Neural progenitor cell (in vitro differentiated cells): ENCODE data around the gene FAF1. TPM values are rescaled to one million over a fixed set of nuclear protein-coding genes. Genes with fewer than 3 reads are reported as not detected.

Source experiments
- DNase-seq: peaks from one replicate; pipeline ENCODE4 v3.0.0-alpha.2; 2016; ENCODE audit warnings: low spot score
- H2AFZ ChIP-seq: fragments of 200-600 bp; sonication (generic); replicated peaks from 2 replicates; pipeline ENCODE4 v1.6.1; 2016; ENCODE audit warnings: antibody characterized with exemption
- H3F3A ChIP-seq: fragments of 200-600 bp; sonication (generic); 2 replicates; pipeline ENCODE4 v1.6.1; 2016; ENCODE audit warnings: antibody characterized with exemption, low read depth
- H3K27ac ChIP-seq: fragments of 200-600 bp; sonication (generic); 2 replicates; pipeline ENCODE4 v1.5.1; 2016; ENCODE audit warnings: mild to moderate bottlenecking
- H3K27me3 ChIP-seq: fragments of 200-600 bp; sonication (generic); 2 replicates; pipeline ENCODE4 v1.6.1; 2016; ENCODE audit warnings: mild to moderate bottlenecking, moderate library complexity
- H3K36me3 ChIP-seq: fragments of 200-600 bp; sonication (generic); 2 replicates; pipeline ENCODE4 v1.5.1; 2016
- H3K4me1 ChIP-seq: fragments of 200-600 bp; sonication (generic); 2 replicates; pipeline ENCODE4 v1.6.1; 2016; ENCODE audit warnings: mixed run types
- H3K4me2 ChIP-seq: fragments of 200-600 bp; sonication (generic); 2 replicates; pipeline ENCODE4 v1.6.1; 2016
- H3K4me3 ChIP-seq: fragments of 200-600 bp; sonication (generic); 2 replicates; pipeline ENCODE4 v1.5.1; 2016
- H3K79me2 ChIP-seq: fragments of 200-600 bp; sonication (generic); 2 replicates; pipeline ENCODE4 v1.6.1; 2016; ENCODE audit warnings: low read depth
- H3K9ac ChIP-seq: fragments of 200-600 bp; sonication (generic); 2 replicates; pipeline ENCODE4 v1.6.1; 2016
- H3K9me3 ChIP-seq: fragments of 200-600 bp; sonication (generic); 2 replicates; pipeline ENCODE4 v1.5.1; 2016; ENCODE audit warnings: low read depth
- H4K20me1 ChIP-seq: fragments of 200-600 bp; sonication (generic); 2 replicates; pipeline ENCODE4 v1.6.1; 2016; ENCODE audit warnings: low read depth
- H3K27ac Mint-ChIP-seq: 3 replicates; pipeline ENCODE4 v1.8.0; 2021; ENCODE audit warnings: mixed read lengths
- H3K27me3 Mint-ChIP-seq: 2 replicates; pipeline ENCODE4 v1.8.0; 2022; ENCODE audit warnings: low read depth, mild to moderate bottlenecking, inconsistent platforms, moderate library complexity, mixed read lengths; ENCODE audit not compliant: insufficient read depth
- H3K36me3 Mint-ChIP-seq: 3 replicates; pipeline ENCODE4 v1.8.0; 2021; ENCODE audit warnings: mixed read lengths
- H3K4me1 Mint-ChIP-seq: 3 replicates; pipeline ENCODE4 v1.8.0; 2021; ENCODE audit warnings: mixed read lengths
- H3K4me3 Mint-ChIP-seq: 3 replicates; pipeline ENCODE4 v1.8.0; 2021; ENCODE audit warnings: mild to moderate bottlenecking, moderate library complexity, mixed read lengths
- H3K9me3 Mint-ChIP-seq: 3 replicates; pipeline ENCODE4 v1.8.0; 2020; ENCODE audit warnings: mixed read lengths
- CTCF ChIP-seq: fragments of 200-600 bp; sonication (generic); IDR thresholded peaks from 2 replicates; pipeline ENCODE4 v1.5.1; 2017; ENCODE audit warnings: antibody characterized with exemption, mild to moderate bottlenecking
- EZH2 ChIP-seq: fragments of 200-600 bp; sonication (generic); IDR thresholded peaks from 2 replicates; pipeline ENCODE4 v1.6.1; 2017; ENCODE audit warnings: antibody characterized with exemption, mild to moderate bottlenecking, moderate library complexity
- EZH2phosphoT487 ChIP-seq: fragments of 200-600 bp; sonication (generic); IDR thresholded peaks from 2 replicates; pipeline ENCODE4 v1.6.1; 2017; ENCODE audit warnings: antibody characterized with exemption
- total RNA-seq: library from RNA; depleted of rRNA; stranded (reverse); fragments of >200 nt; gene quantifications from 2 replicates; pipeline ENCODE4 v1.2.3, GENCODE V29; 2015; ENCODE audit warnings: low replicate concordance

The FAF1 gene
- total RNA-seq, 1 donor from 2014 or later, result 103 TPM

GRCh38 chr1:50424045-50424883, 535.8 kb downstream of the FAF1 start:
- H3K27ac ChIP-seq, result no peak overlapping the region
- Mint-ChIP-seq H3K36me3 (peaks cover 2% of the 10 kb centered on the region), H3K27ac (no peak overlapping the region), H3K9me3 (peaks cover 2% of the 10 kb centered on the region), H3K4me3 (peak overlapping the region; percentile 89), H3K27me3 (peaks cover 92% of the 10 kb centered on the region), H3K4me1 (peaks cover 43% of the 10 kb centered on the region)
- peak; percentile 29 for DNase-seq
- peaks cover 30% of the 10 kb centered on the region for H3K4me1 ChIP-seq
- peak overlapping the region; percentile 49 for H3K4me3 ChIP-seq
- no peak overlapping the region for H2AFZ ChIP-seq
- no peak for TF ChIP-seq EZH2
- TF ChIP-seq CTCF, result no peak
- peaks cover 100% of the 10 kb centered on the region for H3K27me3 ChIP-seq
- no peaks in the 10 kb centered on the region for H3K79me2 ChIP-seq
- no peaks in the 10 kb centered on the region for H3K36me3 ChIP-seq
- peaks cover 46% of the 10 kb centered on the region for H3F3A ChIP-seq
- H4K20me1 ChIP-seq, result peaks cover 91% of the 10 kb centered on the region
- H3K9ac ChIP-seq, result no peak overlapping the region
- no peaks in the 10 kb centered on the region for H3K9me3 ChIP-seq
- H3K4me2 ChIP-seq, result peak overlapping the region; percentile 82

GRCh38 chr1:50423670-50424000, 536.4 kb downstream of the FAF1 start:
- no peak for DNase-seq
- Mint-ChIP-seq H3K9me3 (peaks cover 2% of the 10 kb centered on the region), H3K27me3 (peaks cover 86% of the 10 kb centered on the region), H3K36me3 (peaks cover 2% of the 10 kb centered on the region), H3K4me3 (peak overlapping the region; percentile 89), H3K4me1 (peaks cover 43% of the 10 kb centered on the region), H3K27ac (no peak overlapping the region)
- H3K9ac ChIP-seq, result no peak overlapping the region
- H3K4me2 ChIP-seq, result peak overlapping the region; percentile 82
- H3K4me3 ChIP-seq, result peak overlapping the region; percentile 49
- H3F3A ChIP-seq, result peaks cover 49% of the 10 kb centered on the region
- peaks cover 100% of the 10 kb centered on the region for H3K27me3 ChIP-seq
- no peaks in the 10 kb centered on the region for H3K36me3 ChIP-seq
- H3K4me1 ChIP-seq, result peaks cover 30% of the 10 kb centered on the region
- no peak overlapping the region for H2AFZ ChIP-seq
- no peak for TF ChIP-seq EZH2phosphoT487
- TF ChIP-seq CTCF, result no peak
- TF ChIP-seq EZH2, result no peak
- H3K27ac ChIP-seq, result no peak overlapping the region
- H4K20me1 ChIP-seq, result peaks cover 85% of the 10 kb centered on the region
- no peaks in the 10 kb centered on the region for H3K9me3 ChIP-seq
- no peaks in the 10 kb centered on the region for H3K79me2 ChIP-seq

- H3K27ac Mint-ChIP-seq, result no peak within 1 kb of the TSS
- peak within 1 kb of the TSS; percentile 38 for H2AFZ ChIP-seq
- peaks cover 100% of the 10 kb centered on the region for H3K27me3 ChIP-seq
- no peak within 1 kb of the TSS for H3K9ac ChIP-seq
- no peaks in the 10 kb centered on the region for H3K36me3 ChIP-seq
- H3K79me2 ChIP-seq, result no peaks in the 10 kb centered on the region
- peak; percentile 40 for TF ChIP-seq EZH2phosphoT487
- TF ChIP-seq EZH2, result peak; percentile 70
- TF ChIP-seq CTCF, result no peak
- peaks cover 47% of the 10 kb centered on the region for H3F3A ChIP-seq
- H4K20me1 ChIP-seq, result peaks cover 85% of the 10 kb centered on the region
- H3K36me3 Mint-ChIP-seq, result peaks cover 2% of the 10 kb centered on the region
- peaks cover 30% of the 10 kb centered on the region for H3K4me1 ChIP-seq
- H3K9me3 Mint-ChIP-seq, result peaks cover 2% of the 10 kb centered on the region
- no peak within 1 kb of the TSS for H3K27ac ChIP-seq
- peak within 1 kb of the TSS; percentile 82 for H3K4me2 ChIP-seq
- peaks cover 40% of the 10 kb centered on the region for H3K4me1 Mint-ChIP-seq
- H3K4me3 Mint-ChIP-seq, result peak within 1 kb of the TSS; percentile 89
- no peaks in the 10 kb centered on the region for H3K9me3 ChIP-seq
- DNase-seq, result peak; percentile 97
- H3K4me3 ChIP-seq, result peak within 1 kb of the TSS; percentile 49
- peaks cover 86% of the 10 kb centered on the region for H3K27me3 Mint-ChIP-seq
Observed at GRCh38 chr1:50422946-50423669, 537.0 kb downstream of the FAF1 start, which contains the start of gene DMRTA2. Gene DMRTA2, minus strand, starts transcription at chr1:50423443. Its CDS starts 1,907 bp downstream, at chr1:50421536.
